HFFc6 (cell line): Measurements from ENCODE around the gene MAPKAP1. TPM values are rescaled to one million over a fixed set of nuclear protein-coding genes. Genes with fewer than 3 reads are reported as not detected.
A peak's percentile ranks its signal among the peaks of the same experiment; 100 is the strongest.
"Not testable (repeated sequence)": the region's sequence is repeated elsewhere in the genome, so short reads cannot be mapped to it uniquely, and the experiment has no call there.

Experiments
- DNase-seq: peaks from one replicate; pipeline ENCODE4 v3.0.0-alpha.2; 2018
- H3K27ac Mint-ChIP-seq: 2 replicates; pipeline ENCODE4 v1.8.0; 2020; ENCODE audit warnings: mild to moderate bottlenecking, mixed read lengths
- H3K27me3 Mint-ChIP-seq: 2 replicates; pipeline ENCODE4 v1.8.0; 2021; ENCODE audit warnings: mild to moderate bottlenecking, moderate library complexity, mixed read lengths; ENCODE audit not compliant: insufficient read depth
- H3K36me3 Mint-ChIP-seq: 2 replicates; pipeline ENCODE4 v1.8.0; 2021; ENCODE audit warnings: low read depth, mixed read lengths
- H3K4me1 Mint-ChIP-seq: 2 replicates; pipeline ENCODE4 v1.8.0; 2020; ENCODE audit warnings: low read depth, mixed read lengths
- H3K4me3 Mint-ChIP-seq: 2 replicates; pipeline ENCODE4 v1.8.0; 2020; ENCODE audit warnings: mild to moderate bottlenecking, moderate library complexity, mixed read lengths
- H3K9me3 Mint-ChIP-seq: 2 replicates; pipeline ENCODE4 v1.8.0; 2020; ENCODE audit warnings: mild to moderate bottlenecking, mixed read lengths
- total RNA-seq, 6 experiments: library from RNA; stranded (reverse); fragmentation: NEBNext Ultra II Directional; extraction: Animal tissue kit (Norgen Biotek cat#: 25700); gene quantifications; 2 replicates in 1 of 6; 3 replicates in 5 of 6; pipeline ENCODE4 v1.2.3, GENCODE V29; 2021
- TF ChIP-seq, protein P1 (sequence below): fragments of 200-600 bp; sonication (generic); IDR thresholded peaks from 2 replicates; pipeline ENCODE4 v1.5.0; 2021; ENCODE audit warnings: antibody characterized with exemption, mild to moderate bottlenecking

MAPKAP1 gene
- total RNA-seq, 6 experiments from 2014 or later = 115 to 167 (median 130) TPM

DNA sequence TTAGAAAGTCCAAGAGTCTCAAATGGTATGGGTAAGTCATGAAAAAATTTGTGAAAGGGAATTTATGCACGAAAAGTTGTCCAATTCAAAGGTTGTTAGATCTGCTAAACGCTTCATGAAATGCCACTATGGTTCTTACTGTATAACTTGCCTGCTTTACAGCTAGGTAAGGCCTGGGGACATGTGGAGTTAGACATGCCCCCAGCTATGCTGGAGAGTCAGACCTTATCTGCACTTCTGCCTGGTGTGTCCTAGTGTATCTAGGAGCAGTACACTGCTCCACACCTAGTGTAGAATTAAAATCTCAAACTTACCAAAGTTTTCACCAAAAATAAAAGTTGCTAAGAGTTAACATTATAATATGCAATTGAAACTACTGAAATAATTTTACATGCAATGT lies 136.8 kb downstream of the MAPKAP1 start:
- peaks cover 2% of the 10 kb centered on the region; the same call in 1 of the 2 replicates for H3K27me3 Mint-ChIP-seq
- DNase-seq = no peak
- no peaks in the 10 kb centered on the region for H3K9me3 Mint-ChIP-seq
- H3K36me3 Mint-ChIP-seq = peaks cover 14% of the 10 kb centered on the region
- H3K4me3 Mint-ChIP-seq = no peak overlapping the region
- TF ChIP-seq, protein P1, sequence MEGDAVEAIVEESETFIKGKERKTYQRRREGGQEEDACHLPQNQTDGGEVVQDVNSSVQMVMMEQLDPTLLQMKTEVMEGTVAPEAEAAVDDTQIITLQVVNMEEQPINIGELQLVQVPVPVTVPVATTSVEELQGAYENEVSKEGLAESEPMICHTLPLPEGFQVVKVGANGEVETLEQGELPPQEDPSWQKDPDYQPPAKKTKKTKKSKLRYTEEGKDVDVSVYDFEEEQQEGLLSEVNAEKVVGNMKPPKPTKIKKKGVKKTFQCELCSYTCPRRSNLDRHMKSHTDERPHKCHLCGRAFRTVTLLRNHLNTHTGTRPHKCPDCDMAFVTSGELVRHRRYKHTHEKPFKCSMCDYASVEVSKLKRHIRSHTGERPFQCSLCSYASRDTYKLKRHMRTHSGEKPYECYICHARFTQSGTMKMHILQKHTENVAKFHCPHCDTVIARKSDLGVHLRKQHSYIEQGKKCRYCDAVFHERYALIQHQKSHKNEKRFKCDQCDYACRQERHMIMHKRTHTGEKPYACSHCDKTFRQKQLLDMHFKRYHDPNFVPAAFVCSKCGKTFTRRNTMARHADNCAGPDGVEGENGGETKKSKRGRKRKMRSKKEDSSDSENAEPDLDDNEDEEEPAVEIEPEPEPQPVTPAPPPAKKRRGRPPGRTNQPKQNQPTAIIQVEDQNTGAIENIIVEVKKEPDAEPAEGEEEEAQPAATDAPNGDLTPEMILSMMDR = no peak
- H3K27ac Mint-ChIP-seq = no peak overlapping the region
- H3K4me1 Mint-ChIP-seq = peaks cover 77% of the 10 kb centered on the region

DNA sequence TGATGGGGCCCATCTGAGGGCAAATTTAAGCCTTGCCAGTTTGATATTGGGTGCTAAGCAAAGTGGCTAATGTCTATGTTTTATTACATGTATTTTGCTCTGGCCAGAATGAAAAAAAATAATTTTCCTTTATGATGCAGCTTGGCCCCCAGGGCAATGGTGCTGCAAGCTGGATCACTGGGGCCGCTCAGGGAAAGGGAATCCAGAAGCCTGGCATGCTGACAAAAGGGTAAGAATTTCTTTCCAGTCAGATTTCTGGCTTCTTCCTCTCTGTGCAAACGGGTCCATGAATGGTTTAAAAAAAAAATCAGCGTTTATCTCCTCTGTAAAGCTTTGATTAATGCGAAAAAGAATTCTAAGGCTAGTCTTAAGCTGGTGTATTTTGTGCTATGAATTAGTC lies 138.4 kb downstream of the MAPKAP1 start:
- H3K9me3 Mint-ChIP-seq = no peaks in the 10 kb centered on the region
- H3K27me3 Mint-ChIP-seq = peaks cover 2% of the 10 kb centered on the region; the same call in 1 of the 2 replicates
- H3K4me1 Mint-ChIP-seq = peaks cover 75% of the 10 kb centered on the region
- H3K36me3 Mint-ChIP-seq = peaks cover 20% of the 10 kb centered on the region
- peak; percentile 57 for DNase-seq
- TF ChIP-seq, protein P1 = no peak
- peak overlapping the region; percentile 25 for H3K4me3 Mint-ChIP-seq
- peak overlapping the region; percentile 37; the same call in 1 of the 2 replicates for H3K27ac Mint-ChIP-seq

DNA sequence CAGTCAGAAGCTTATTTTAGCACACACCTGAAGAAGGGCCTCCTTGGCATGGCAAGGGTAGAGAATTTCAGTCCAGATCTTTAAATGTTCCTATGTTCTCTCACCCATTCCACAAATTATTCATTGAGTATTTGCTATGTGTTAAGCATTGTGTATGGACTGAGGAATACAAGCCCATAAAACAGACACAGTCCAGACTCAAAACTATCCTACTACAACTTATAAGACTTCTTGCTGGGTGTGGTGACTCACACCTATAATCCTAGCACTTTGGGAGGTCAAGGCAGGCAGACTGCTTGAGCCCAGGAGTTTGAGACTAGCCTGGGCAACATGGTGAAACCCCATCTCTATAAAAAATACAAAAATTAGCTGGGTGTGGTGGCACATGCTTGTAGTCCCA lies 141.0 kb downstream of the MAPKAP1 start:
- Mint-ChIP-seq H3K36me3 (peaks cover 13% of the 10 kb centered on the region), H3K4me1 (peaks cover 67% of the 10 kb centered on the region)
- not testable (repeated sequence) for H3K27ac Mint-ChIP-seq, H3K27me3 Mint-ChIP-seq, H3K4me3 Mint-ChIP-seq, H3K9me3 Mint-ChIP-seq, DNase-seq

DNA sequence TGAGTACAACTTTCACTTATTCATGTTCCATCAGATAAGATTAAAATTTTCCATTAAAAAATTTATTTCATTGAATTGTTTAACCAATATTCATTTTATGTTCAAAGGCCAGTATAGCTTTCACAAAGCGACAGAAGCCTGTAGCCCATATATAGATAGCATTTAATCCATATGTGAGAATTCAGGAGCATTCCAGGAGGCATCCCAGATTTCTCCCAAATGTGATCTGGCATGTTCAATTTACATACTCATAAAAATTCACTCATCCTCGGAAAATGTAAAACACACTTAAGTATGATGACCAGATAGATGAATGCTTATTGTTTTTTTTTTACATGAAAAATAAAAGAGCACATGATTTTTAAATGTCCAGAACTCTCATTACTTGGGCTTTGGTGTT lies 141.9 kb downstream of the MAPKAP1 start:
- Mint-ChIP-seq H3K4me3 (no peak overlapping the region), H3K36me3 (peaks cover 13% of the 10 kb centered on the region), H3K9me3 (no peaks in the 10 kb centered on the region), H3K27me3 (no peaks in the 10 kb centered on the region), H3K4me1 (peaks cover 65% of the 10 kb centered on the region), H3K27ac (no peak overlapping the region)
- TF ChIP-seq, protein P1 = no peak
- no peak for DNase-seq

DNA sequence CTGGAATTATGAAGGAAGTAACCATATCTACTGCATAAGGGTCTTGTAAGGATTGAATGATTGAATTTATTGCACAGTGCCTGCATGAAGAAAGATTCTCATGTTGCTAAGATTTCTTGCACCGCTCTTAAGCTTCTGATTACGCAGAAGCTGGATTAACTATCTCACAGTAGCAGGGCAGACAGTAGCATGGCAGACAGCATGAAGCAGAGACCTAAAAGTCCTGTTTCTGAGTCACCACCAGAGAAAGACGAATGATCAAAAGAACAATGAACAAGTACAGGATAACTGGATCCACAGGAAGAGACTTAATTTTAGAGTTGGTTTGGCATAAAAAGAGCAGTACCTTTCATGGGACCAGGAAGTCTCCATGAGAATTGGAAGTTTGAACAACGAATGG lies 142.4 kb downstream of the MAPKAP1 start:
- peaks cover 13% of the 10 kb centered on the region for H3K36me3 Mint-ChIP-seq
- H3K4me1 Mint-ChIP-seq = peaks cover 64% of the 10 kb centered on the region
- no peak for DNase-seq
- no peak overlapping the region for H3K4me3 Mint-ChIP-seq
- TF ChIP-seq, protein P1 = no peak
- no peaks in the 10 kb centered on the region for H3K27me3 Mint-ChIP-seq
- H3K27ac Mint-ChIP-seq = peak overlapping the region; percentile 15; the same call in 1 of the 2 replicates
- H3K9me3 Mint-ChIP-seq = no peaks in the 10 kb centered on the region

DNA sequence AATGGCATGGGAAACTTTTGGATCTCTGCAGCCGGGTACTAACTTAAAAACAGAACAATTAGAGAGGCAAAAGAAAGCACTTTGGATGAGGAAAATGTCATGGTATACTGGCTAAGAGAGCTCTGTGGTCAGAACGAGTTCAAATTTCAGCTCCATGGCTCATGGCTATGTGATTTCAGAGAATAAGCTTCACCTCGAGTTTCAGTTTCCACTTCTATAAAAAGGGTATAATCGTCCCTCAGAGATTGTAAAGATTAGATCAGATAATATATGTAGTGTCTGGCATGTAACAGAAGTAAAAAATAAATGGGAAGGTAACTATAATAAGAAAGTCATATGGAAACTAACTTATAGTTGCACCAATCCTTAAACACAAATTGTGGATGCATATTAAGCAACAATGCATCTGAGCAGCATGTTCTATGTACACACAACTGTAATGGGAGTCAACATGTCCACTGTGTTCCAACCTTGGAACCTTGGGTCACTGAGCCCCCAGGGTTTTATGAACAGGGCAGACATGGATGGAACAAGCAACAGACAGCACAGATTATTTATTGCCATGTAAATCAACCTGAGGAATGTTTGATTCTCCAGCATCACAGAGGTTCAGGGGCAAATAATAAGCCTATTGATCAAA lies 145.4 kb downstream of the MAPKAP1 start:
- no peak overlapping the region for H3K4me3 Mint-ChIP-seq
- H3K36me3 Mint-ChIP-seq = peaks cover 13% of the 10 kb centered on the region
- no peak for DNase-seq
- TF ChIP-seq, protein P1 = no peak
- H3K27me3 Mint-ChIP-seq = no peaks in the 10 kb centered on the region
- H3K27ac Mint-ChIP-seq = no peak overlapping the region; the same call in 1 of the 2 replicates
- H3K4me1 Mint-ChIP-seq = peaks cover 51% of the 10 kb centered on the region
- no peaks in the 10 kb centered on the region for H3K9me3 Mint-ChIP-seq
